Neural cell (in vitro differentiated cells): ENCODE data around the gene ATF7IP. TPM values are rescaled to one million over a fixed set of nuclear protein-coding genes. Genes with fewer than 3 reads are reported as not detected.

Source experiments
- H2AFZ ChIP-seq: fragments of 200-600, 300-800 bp; sonication (generic), shearing (Covaris generic); 2 replicates; pipeline ENCODE4 v1.6.0; 2014; ENCODE audit warnings: low read depth, mild to moderate bottlenecking, antibody characterized with exemption, low read length, moderate library complexity
- H3F3A ChIP-seq: fragments of 200-600 bp; shearing (Covaris generic); 2 replicates; pipeline ENCODE4 v1.6.1; 2016; ENCODE audit warnings: mild to moderate bottlenecking, moderate library complexity, mixed read lengths, antibody characterized with exemption, low read length; ENCODE audit not compliant: insufficient read depth, poor library complexity, severe bottlenecking
- H3K27ac ChIP-seq: fragments of 200-600, 300-800 bp; sonication (generic), shearing (Covaris generic); 2 replicates; pipeline ENCODE4 v1.5.1; 2014; ENCODE audit warnings: mild to moderate bottlenecking, low read length, moderate library complexity
- H3K27me3 ChIP-seq: fragments of 300-800, 200-600 bp; sonication (generic), shearing (Covaris generic); 2 replicates; pipeline ENCODE4 v1.6.0; 2014; ENCODE audit warnings: mild to moderate bottlenecking, low read depth, low read length, moderate library complexity; ENCODE audit not compliant: insufficient read depth
- H3K36me3 ChIP-seq: fragments of 300-800, 200-600 bp; sonication (generic), shearing (Covaris generic); 2 replicates; pipeline ENCODE4 v1.5.1; 2014; ENCODE audit warnings: mild to moderate bottlenecking, antibody characterized with exemption, low read length, moderate library complexity; ENCODE audit not compliant: insufficient read depth
- H3K4me2 ChIP-seq: fragments of 300-800, 200-600 bp; sonication (generic), shearing (Covaris generic); 2 replicates; pipeline ENCODE4 v1.6.0; 2014; ENCODE audit warnings: mild to moderate bottlenecking, low read length
- H3K4me3 ChIP-seq: fragments of 300-800, 200-600 bp; sonication (generic), shearing (Covaris generic); 2 replicates; pipeline ENCODE4 v1.5.1; 2014; ENCODE audit warnings: mild to moderate bottlenecking, low read length, moderate library complexity
- H3K79me2 ChIP-seq: fragments of 200-600 bp; shearing (Covaris generic); replicated peaks from 2 replicates; pipeline ENCODE4 v1.6.0; 2014; ENCODE audit warnings: mild to moderate bottlenecking, low read length, moderate library complexity; ENCODE audit not compliant: insufficient read depth
- H3K9ac ChIP-seq: fragments of 300-800, 200-600 bp; sonication (generic), shearing (Covaris generic); 2 replicates; pipeline ENCODE4 v1.6.1; 2016; ENCODE audit warnings: mild to moderate bottlenecking, low read length, mixed read lengths
- H3K9me2 ChIP-seq: fragments of 200-600 bp; shearing (Covaris generic); 2 replicates; pipeline ENCODE4 v1.6.1; 2016; ENCODE audit warnings: mild to moderate bottlenecking, low read length, mixed read lengths; ENCODE audit not compliant: insufficient read depth
- H3K9me3 ChIP-seq: fragments of 200-600, 300-800 bp; sonication (generic), shearing (Covaris generic); 2 replicates; pipeline ENCODE4 v1.6.1; 2016; ENCODE audit warnings: mild to moderate bottlenecking, mixed run types, low read length, moderate library complexity, mixed read lengths
- H4K20me1 ChIP-seq: fragments of 200-600 bp; shearing (Covaris generic); 2 replicates; pipeline ENCODE4 v1.6.1; 2016; ENCODE audit warnings: mild to moderate bottlenecking, mixed run types; ENCODE audit not compliant: insufficient read depth
- EP300 ChIP-seq: fragments of 450-650 bp; conservative IDR thresholded peaks from 2 replicates; pipeline ENCODE4 v1.6.1; 2014; ENCODE audit warnings: antibody characterized with exemption, mild to moderate bottlenecking, moderate library complexity; ENCODE audit not compliant: poor library complexity, severe bottlenecking
- EZH2 ChIP-seq: fragments of 200-600, 300-800 bp; shearing (Covaris generic), sonication (generic); IDR thresholded peaks from 2 replicates; pipeline ENCODE4 v1.6.1; 2014; ENCODE audit warnings: antibody characterized with exemption, low read length, borderline replicate concordance, mild to moderate bottlenecking; ENCODE audit not compliant: insufficient read depth, poor library complexity, severe bottlenecking
- MXI1 ChIP-seq: fragments of 450-650 bp; conservative IDR thresholded peaks from 2 replicates; pipeline ENCODE4 v1.6.1; 2014; ENCODE audit warnings: antibody characterized with exemption, mild to moderate bottlenecking; ENCODE audit not compliant: poor library complexity, severe bottlenecking
- POLR2AphosphoS5 ChIP-seq: IDR thresholded peaks from 2 replicates; pipeline ENCODE4 v1.6.1; 2012
- RAD21 ChIP-seq: fragments of 450-650 bp; conservative IDR thresholded peaks from 2 replicates; pipeline ENCODE4 v1.6.1; 2014; ENCODE audit warnings: antibody characterized with exemption, mild to moderate bottlenecking, moderate library complexity
- SMC3 ChIP-seq: fragments of 450-650 bp; conservative IDR thresholded peaks from 2 replicates; pipeline ENCODE4 v1.6.1; 2014; ENCODE audit warnings: antibody characterized with exemption, mild to moderate bottlenecking, moderate library complexity; ENCODE audit not compliant: poor library complexity
- TAF1 ChIP-seq: IDR thresholded peaks from 2 replicates; pipeline ENCODE4 v1.6.1; 2012; ENCODE audit warnings: low read depth
- polyA plus RNA-seq: library from polyadenylated mRNA; depleted of rRNA; stranded (reverse); fragments of >200 nt; gene quantifications from 2 replicates; pipeline ENCODE4 v1.2.3, GENCODE V29; 2014
- TF ChIP-seq, protein P1 (sequence below): fragments of 450-650 bp; IDR thresholded peaks from 2 replicates; pipeline ENCODE4 v1.5.1; 2014; ENCODE audit warnings: antibody characterized with exemption, mild to moderate bottlenecking, moderate library complexity; ENCODE audit not compliant: poor library complexity, severe bottlenecking
- TF ChIP-seq, protein P2 (sequence below): IDR thresholded peaks from 2 replicates; pipeline ENCODE4 v1.6.1; 2012; ENCODE audit warnings: borderline replicate concordance

The ATF7IP gene
- polyA plus RNA-seq, 1 donor from 2014 or later, result 34.8 TPM

DNA sequence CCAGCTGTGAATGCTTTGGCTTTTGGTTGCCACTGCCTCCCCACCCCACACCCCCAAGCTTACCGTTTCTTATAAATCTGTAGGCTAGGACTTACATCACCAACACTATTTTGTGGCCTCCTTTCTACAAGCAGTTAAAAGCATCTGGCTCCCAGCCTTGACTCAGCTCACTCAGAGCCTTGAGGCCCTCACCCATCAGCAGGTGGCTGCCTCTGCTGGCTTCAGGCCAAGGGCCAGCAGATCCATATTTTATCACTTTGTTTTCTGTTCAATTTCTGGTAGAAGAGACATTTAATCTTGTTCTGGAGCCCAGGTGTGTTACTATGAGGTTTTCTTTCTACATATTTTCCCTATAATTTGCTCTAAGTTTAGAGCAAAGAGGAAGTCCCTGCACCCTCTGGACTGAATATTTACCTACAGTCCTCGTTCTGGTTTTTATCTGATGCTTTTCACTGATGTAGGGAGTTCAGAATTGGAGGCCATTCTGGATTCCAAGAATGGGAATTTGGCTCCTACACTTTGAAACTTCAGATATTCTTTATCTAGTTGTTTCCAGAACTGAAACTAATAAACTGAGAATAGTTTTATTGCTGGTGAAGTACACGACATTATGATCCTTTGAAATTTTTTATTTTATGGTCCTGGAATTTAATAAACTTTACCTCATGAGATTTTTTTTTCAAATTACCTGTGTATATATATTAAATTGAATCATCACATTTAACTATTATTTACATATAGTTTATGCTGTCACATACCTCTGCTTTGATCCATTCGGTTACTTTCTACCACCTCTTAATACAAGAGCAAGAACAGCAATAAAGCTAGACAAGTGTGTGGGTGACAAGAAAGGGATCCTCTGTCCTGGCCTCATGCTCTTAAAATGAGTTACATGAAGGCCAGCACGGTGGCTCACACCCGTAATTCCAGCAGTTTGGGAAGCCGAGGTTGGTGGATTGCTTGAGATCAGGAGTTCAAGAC is 180.0 kb downstream of the ATF7IP start:
- Histone ChIP-seq H3K9me3 (no peaks in the 10 kb centered on the region), H3K4me3 (no peak overlapping the region), H3F3A (no peaks in the 10 kb centered on the region), H2AFZ (no peak overlapping the region), H3K9me2 (no peaks in the 10 kb centered on the region), H3K27me3 (no peaks in the 10 kb centered on the region), H3K9ac (no peak overlapping the region), H3K4me2 (no peak overlapping the region), H4K20me1 (no peaks in the 10 kb centered on the region), H3K36me3 (no peaks in the 10 kb centered on the region), H3K27ac (no peak overlapping the region), H3K79me2 (no peaks in the 10 kb centered on the region)
- TF ChIP-seq SMC3 (no peak), EZH2 (no peak), RAD21 (no peak), MXI1 (no peak), POLR2AphosphoS5 (no peak), TAF1 (no peak), EP300 (no peak)
- TF ChIP-seq, protein P1, sequence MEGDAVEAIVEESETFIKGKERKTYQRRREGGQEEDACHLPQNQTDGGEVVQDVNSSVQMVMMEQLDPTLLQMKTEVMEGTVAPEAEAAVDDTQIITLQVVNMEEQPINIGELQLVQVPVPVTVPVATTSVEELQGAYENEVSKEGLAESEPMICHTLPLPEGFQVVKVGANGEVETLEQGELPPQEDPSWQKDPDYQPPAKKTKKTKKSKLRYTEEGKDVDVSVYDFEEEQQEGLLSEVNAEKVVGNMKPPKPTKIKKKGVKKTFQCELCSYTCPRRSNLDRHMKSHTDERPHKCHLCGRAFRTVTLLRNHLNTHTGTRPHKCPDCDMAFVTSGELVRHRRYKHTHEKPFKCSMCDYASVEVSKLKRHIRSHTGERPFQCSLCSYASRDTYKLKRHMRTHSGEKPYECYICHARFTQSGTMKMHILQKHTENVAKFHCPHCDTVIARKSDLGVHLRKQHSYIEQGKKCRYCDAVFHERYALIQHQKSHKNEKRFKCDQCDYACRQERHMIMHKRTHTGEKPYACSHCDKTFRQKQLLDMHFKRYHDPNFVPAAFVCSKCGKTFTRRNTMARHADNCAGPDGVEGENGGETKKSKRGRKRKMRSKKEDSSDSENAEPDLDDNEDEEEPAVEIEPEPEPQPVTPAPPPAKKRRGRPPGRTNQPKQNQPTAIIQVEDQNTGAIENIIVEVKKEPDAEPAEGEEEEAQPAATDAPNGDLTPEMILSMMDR, result no peak
- TF ChIP-seq, protein P2, sequence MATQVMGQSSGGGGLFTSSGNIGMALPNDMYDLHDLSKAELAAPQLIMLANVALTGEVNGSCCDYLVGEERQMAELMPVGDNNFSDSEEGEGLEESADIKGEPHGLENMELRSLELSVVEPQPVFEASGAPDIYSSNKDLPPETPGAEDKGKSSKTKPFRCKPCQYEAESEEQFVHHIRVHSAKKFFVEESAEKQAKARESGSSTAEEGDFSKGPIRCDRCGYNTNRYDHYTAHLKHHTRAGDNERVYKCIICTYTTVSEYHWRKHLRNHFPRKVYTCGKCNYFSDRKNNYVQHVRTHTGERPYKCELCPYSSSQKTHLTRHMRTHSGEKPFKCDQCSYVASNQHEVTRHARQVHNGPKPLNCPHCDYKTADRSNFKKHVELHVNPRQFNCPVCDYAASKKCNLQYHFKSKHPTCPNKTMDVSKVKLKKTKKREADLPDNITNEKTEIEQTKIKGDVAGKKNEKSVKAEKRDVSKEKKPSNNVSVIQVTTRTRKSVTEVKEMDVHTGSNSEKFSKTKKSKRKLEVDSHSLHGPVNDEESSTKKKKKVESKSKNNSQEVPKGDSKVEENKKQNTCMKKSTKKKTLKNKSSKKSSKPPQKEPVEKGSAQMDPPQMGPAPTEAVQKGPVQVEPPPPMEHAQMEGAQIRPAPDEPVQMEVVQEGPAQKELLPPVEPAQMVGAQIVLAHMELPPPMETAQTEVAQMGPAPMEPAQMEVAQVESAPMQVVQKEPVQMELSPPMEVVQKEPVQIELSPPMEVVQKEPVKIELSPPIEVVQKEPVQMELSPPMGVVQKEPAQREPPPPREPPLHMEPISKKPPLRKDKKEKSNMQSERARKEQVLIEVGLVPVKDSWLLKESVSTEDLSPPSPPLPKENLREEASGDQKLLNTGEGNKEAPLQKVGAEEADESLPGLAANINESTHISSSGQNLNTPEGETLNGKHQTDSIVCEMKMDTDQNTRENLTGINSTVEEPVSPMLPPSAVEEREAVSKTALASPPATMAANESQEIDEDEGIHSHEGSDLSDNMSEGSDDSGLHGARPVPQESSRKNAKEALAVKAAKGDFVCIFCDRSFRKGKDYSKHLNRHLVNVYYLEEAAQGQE, result no peak

DNA sequence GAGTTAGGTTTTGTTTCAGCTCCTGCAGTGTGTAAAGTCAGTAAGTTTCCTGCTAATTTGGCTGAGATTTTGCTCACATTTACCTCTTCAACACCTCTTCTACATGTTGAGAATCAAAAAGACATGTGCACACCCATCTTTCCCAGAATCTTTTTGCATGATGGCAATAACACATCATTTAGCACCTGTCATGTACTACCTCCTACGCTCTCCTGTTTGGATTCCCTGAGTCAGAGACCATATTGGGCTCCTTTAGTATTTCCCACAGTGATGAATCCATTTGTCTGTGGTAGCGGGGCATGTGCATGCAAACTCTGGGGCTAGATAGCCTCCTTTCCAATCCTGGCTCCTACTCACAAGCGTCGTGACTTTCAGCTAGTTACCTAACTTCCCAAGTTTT is 182.1 kb downstream of the ATF7IP start:
- H3K4me3 ChIP-seq, result no peak overlapping the region
- no peaks in the 10 kb centered on the region for H4K20me1 ChIP-seq
- H3K36me3 ChIP-seq, result no peaks in the 10 kb centered on the region
- no peak overlapping the region for H3K27ac ChIP-seq
- no peaks in the 10 kb centered on the region for H3K9me2 ChIP-seq
- no peaks in the 10 kb centered on the region for H3K79me2 ChIP-seq
- no peaks in the 10 kb centered on the region for H3K9me3 ChIP-seq
- H3K27me3 ChIP-seq, result no peaks in the 10 kb centered on the region
- H3F3A ChIP-seq, result no peaks in the 10 kb centered on the region
- H3K9ac ChIP-seq, result no peak overlapping the region
- TF ChIP-seq EP300, result no peak
- TF ChIP-seq, protein P1, result no peak
- no peak for TF ChIP-seq TAF1
- no peak for TF ChIP-seq POLR2AphosphoS5
- TF ChIP-seq, protein P2, result no peak
- TF ChIP-seq EZH2, result no peak
- TF ChIP-seq RAD21, result no peak
- TF ChIP-seq SMC3, result no peak
- no peak for TF ChIP-seq MXI1
- H3K4me2 ChIP-seq, result no peak overlapping the region
- no peak overlapping the region for H2AFZ ChIP-seq
